Activated naive CD4-positive, alpha-beta T cell treated with Interleukin-2 at 50 U/mL for 16 hours (primary cell): Measurements from ENCODE around the gene CD82.
A peak's percentile ranks its signal among the peaks of the same experiment; 100 is the strongest.

ENCODE experiments used
- DNase-seq: peaks from one replicate; pipeline ENCODE4 v3.0.0-alpha.2; 2020

Gene CD82

GRCh38 chr11:44605068-44605708 is 39.7 kb downstream of the CD82 start:
- DNase-seq, result no peak

GRCh38 chr11:44605965-44606364 is 40.5 kb downstream of the CD82 start:
- no peak for DNase-seq

- no peak for DNase-seq
Measured at GRCh38 chr11:44606472-44606871, 41.0 kb downstream of the CD82 start.

GRCh38 chr11:44607319-44607962 is 42.0 kb downstream of the CD82 start:
- peak; percentile 36 for DNase-seq

GRCh38 chr11:44607987-44608386 is 42.5 kb downstream of the CD82 start:
- no peak for DNase-seq

GRCh38 chr11:44608651-44608990 is 43.2 kb downstream of the CD82 start:
- no peak for DNase-seq

- peak; percentile 47 for DNase-seq
Measured at GRCh38 chr11:44608991-44609782, 43.7 kb downstream of the CD82 start.

- no peak for DNase-seq
Measured at GRCh38 chr11:44609783-44610155, 44.3 kb downstream of the CD82 start.

- DNase-seq, result no peak
Measured at GRCh38 chr11:44610186-44610955, 44.9 kb downstream of the CD82 start.

GRCh38 chr11:44611088-44611487 is 45.6 kb downstream of the CD82 start:
- DNase-seq, result peak; percentile 13

- peak; percentile 76 for DNase-seq
Measured at GRCh38 chr11:44611687-44612434, 46.4 kb downstream of the CD82 start.

GRCh38 chr11:44613153-44613552 is 47.7 kb downstream of the CD82 start:
- DNase-seq, result no peak

- no peak for DNase-seq
Measured at GRCh38 chr11:44614281-44614775, 48.9 kb downstream of the CD82 start.

GRCh38 chr11:44615041-44615755 is 49.7 kb downstream of the CD82 start:
- no peak for DNase-seq

GRCh38 chr11:44615913-44616791 is 50.7 kb downstream of the CD82 start:
- no peak for DNase-seq

- DNase-seq, result no peak
Measured at GRCh38 chr11:44617671-44618461, 52.4 kb downstream of the CD82 start.

- DNase-seq, result no peak
Measured at GRCh38 chr11:44618561-44619425, 53.3 kb downstream of the CD82 start.

- DNase-seq, result peak; percentile 1
Measured at GRCh38 chr11:44620328-44620725, 54.9 kb downstream of the CD82 start.
